ENCODE results near the gene CD27.

Gene CD27

DNA sequence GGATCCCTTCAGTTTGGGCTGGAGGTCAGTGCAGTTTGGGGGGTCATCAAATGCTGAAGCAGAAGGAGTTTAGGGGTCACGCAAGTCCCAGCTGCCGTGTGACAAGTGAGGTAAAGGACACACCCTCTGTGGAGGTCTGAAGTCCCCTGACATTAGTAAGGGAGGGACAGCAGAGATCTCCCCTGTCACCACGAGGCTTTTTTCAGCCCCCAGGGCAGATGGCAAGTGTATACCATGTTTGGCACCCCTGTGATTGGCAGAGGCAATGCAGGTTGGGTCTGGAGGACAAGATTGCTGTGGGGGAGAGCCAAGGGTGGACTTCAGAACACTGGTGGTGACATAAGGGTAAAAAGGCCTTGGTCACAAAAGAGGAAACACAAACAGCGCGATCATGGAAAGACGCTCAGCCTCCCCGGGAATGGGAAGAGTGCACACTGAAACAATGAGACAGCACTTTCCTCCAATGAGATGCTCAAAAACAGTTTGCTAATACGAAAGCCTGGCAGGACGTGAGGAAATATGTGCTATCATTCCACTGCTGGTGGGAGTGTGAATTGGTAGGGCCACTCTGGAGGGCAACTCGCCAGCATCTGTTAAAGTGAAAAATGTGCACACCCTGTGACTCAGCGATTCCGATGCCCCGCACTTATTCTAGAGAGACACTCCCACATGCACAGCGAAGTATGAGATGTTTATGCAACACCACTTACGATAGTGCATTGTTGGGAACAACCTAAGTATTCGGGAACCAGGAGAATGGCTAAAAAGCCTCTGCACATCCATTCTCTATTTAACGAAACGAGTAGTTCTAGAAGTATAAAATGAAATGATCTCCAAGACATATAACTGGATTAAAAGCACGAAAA, 14.4 kb upstream of the CD27 start:
- peak overlapping the region in 20 of 21 experiments; percentile 20 to 88 (median 73) for H3K27ac ChIP-seq

DNA sequence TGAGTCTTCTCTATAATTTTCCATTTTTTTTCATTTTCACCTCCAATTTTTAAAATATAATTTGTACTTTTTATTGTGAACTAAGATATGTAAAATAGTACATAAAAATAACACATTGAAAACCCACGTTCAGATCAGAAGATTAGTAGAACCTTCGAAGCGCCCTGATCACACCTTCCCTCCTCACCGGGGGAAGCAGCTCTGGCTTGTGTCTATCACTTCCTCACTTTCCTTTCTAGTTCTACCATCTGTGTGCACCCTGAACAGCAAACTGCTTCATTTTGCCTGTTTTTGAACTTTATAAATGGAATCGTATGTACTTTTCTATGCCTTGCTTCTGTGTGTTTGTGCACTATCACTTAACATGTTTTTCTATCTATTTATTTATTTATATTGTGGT, 11.8 kb upstream of the CD27 start:
- Histone ChIP-seq H3K27ac (peak overlapping the region in 1 of 21 experiments; percentile 60), H3K4me3 (no peak overlapping the region)

More for the DNA sequence above, 14.4 kb upstream of the CD27 start:
- peak overlapping the region in 1 of 7 experiments; percentile 14 for H3K4me3 ChIP-seq

DNA sequence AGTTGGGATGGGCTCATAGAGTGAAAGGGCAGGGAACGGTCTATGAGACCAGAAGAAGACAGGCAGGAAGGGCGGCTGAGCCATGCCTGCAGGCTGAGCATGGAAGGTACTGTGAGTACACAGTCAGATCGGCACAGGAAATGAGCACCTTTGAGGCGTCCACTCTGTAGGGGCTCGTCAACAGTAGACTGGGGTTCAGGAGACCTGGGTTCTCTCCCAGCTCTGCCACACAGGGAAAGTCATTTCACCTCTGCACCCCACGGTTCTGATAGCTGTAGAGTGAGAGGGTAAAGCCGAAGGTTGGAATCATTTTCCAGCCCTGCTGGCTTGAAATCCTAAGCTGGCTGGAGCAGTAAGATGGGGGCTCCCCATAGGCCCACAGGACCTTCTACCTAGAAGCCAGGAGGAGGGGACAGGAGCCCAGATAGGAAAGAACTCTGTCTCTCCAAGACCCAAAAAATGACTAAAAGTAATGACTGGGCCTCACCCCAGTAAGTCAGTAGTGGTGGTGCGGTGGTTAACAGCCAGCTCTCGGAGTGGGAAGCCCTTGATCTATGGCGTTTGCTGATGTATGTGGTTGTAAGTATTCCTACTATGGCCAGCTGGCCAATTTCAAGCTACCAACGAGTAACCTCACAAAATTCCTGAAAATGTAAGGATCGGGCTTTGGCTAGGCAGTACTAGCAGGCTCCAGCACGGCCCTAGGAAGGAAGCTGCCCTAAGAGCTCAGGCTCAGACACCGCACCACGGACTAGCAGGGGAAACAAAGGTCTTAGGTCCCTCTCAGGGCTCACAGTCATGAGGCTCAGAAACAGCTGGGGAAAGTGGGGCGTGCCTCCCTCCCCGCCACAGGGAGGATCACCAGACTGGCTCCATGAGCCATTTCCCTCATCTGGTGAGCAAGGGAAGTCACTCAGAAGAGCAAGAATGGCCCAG, 10.3 kb upstream of the CD27 start:
- Histone ChIP-seq H3K27ac (peak overlapping the region in 3 of 21 experiments; percentile 11 to 60 (median 54)), H3K4me3 (no peak overlapping the region)

DNA sequence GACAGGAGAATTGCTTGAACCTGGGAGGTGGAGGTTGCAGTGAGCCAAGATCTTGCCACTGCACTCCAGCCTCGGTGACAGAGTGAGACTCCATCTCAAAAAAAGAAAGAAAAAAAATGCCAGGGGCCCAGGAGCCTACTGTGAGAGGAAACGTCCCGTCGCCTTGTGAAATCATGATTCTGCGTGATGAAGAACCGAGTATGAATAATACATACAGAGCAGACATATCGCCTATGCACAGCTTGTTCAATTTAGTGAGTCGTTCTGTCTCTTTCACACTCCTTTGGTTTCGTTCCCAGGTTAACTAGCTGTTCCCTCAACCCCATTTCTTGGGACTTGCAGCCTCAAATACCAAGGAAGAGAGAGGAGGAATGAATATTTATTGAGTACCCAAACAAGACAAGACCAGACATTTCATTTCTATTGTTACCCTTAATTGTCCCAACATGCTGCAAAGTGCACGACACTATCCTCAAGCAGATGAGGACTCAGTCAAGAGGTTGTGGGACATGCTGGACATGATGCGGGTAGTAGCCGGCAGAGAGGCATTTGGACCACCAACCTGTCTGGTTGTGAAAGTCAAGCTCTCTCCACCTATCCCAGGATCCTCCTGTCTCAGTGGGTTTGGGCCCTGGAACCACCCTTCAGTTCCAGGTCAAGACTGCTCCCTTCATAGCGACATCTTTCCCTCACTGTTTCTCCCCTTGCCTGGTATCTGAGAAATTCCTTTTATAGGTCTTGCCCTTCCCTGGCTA, 8.6 kb upstream of the CD27 start:
- Histone ChIP-seq H3K27ac (no peak overlapping the region), H3K4me3 (no peak overlapping the region)

DNA sequence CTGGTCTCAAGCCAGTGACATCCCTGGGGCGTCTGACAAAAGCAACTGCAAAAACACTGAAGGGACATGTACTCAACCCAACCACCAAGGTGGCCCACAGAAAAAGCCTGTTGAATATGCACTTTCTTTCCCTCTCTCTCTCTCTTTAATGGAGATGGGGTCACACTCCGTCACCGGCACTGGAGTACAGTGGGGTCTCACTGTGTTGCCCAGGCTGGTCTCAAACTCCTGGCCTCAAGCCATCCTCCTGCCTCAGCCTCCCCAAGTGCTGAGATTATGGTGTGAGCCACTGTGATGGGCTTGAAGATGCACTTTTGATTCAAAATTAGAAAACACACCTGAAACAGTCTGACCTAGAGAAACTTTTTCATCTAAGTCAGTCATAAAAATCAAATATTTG, 7.2 kb upstream of the CD27 start:
- H3K4me3 ChIP-seq: no peak overlapping the region
- no peak overlapping the region for H3K27ac ChIP-seq

DNA sequence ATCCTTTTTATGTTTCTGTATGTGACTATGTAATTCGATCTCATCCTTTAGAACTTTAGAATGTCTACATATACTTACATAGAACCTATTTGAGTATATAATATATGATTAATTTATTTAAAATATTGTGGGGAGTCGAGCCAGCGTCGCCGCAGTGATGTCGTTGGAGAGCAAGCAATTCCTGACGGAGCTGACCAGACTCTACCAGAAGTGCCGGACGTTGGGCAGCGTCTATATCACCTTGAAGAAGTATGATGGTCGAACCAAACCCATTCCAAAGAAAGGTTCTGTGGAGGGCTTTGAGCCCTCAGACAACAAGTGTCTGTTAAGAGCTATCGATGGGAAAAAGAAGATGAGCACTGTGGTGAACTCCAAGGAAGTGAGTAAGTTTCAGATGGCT, 6.4 kb upstream of the CD27 start:
- H3K27ac ChIP-seq: no peak overlapping the region
- no peak overlapping the region for H3K4me3 ChIP-seq

DNA sequence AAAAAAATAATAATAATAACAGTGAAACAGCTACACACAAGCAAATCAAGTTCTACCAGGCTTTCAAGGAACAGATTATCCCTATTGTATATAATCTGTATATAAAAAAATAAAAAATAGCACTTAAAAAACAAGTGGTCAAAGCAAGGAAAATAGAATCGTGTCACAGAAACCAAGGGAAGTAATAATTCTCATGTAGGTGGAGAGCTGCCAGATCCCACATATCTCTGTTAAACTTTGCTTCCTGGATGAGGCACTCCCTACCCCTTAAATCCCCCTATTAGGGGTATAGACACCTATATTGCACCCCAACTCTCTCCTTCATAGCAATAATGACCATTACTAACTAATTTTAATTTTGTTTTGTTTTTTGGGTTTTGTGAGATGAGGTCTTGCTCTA, 4.4 kb upstream of the CD27 start:
- no peak overlapping the region for H3K4me3 ChIP-seq
- H3K27ac ChIP-seq: no peak overlapping the region

DNA sequence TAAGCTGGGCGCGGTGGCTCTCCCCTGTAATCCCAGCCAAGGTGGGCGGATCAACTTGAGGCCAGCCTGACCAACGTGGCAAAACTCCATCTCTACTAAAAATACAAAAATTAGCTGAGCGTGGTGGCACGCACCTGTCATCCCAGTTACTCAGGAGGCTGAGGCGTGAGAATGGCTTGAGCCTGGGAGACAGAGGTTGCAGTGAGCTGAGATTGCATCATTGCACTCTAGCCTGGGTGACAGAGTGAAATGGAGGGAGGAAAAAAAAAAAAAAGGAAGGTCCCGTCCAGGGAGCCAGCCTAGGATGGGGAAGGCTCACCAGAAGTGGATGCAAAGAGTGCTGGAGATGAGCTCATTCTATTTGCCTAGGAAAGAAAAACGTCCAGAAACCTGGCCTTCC, 1.9 kb upstream of the CD27 start:
- no peak overlapping the region for H3K4me3 ChIP-seq
- H3K27ac ChIP-seq: peak overlapping the region in 4 of 21 experiments; percentile 81 to 97 (median 88)

DNA sequence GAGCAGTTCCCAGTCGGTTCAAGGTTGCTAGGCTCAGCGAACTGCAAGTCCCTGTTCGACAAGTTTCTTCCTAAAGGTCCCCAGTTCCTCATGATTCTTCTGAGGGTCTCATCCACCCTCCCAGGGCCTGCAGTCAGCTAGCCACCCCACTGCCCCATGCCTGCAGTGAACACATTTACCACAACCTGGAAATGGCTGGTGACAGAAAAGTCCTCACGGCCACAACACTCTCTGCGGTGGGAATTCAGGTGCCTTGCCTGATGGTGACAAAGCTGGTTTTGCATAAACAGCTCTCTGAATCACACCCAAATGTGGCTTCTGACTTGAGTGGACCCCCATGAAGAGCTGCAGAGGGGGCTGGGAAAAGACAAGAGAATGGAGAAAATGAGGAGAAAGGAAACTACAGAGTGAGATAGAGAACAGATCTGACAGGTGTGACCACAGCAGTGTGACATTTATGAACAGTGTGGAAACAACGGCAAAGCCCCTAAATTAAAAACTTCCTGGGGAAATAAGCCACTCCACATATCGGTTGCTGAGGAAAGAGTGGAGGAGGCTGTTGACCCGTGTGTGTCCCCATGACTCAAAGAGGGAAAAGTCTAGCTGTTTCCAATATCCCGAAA, 1.3 kb upstream of the CD27 start:
- H3K4me3 ChIP-seq: no peak overlapping the region
- peak overlapping the region in 7 of 21 experiments; percentile 6 to 97 (median 83) for H3K27ac ChIP-seq

DNA sequence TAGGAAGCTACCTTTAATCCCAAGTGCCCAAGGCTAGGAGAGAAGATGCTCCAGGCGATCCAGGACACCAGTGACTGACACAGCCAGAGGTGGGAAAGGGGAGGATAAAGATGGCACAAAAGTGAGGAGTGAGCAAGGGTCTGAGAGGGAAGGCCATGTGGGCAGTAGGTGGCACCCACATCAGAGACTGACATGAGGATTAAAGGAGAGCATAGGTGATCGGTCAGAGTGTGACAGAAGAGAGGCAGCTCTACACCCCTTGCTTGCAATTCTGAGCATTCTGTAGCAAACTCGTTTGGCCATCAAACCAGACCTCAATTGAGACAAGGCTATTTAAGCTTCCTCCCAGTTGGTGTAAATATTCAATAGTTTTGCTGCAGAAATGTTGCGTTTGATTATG, 724 bp upstream of the CD27 start:
- peak overlapping the region in 8 of 21 experiments; percentile 6 to 97 (median 86) for H3K27ac ChIP-seq
- H3K4me3 ChIP-seq: no peak overlapping the region

DNA sequence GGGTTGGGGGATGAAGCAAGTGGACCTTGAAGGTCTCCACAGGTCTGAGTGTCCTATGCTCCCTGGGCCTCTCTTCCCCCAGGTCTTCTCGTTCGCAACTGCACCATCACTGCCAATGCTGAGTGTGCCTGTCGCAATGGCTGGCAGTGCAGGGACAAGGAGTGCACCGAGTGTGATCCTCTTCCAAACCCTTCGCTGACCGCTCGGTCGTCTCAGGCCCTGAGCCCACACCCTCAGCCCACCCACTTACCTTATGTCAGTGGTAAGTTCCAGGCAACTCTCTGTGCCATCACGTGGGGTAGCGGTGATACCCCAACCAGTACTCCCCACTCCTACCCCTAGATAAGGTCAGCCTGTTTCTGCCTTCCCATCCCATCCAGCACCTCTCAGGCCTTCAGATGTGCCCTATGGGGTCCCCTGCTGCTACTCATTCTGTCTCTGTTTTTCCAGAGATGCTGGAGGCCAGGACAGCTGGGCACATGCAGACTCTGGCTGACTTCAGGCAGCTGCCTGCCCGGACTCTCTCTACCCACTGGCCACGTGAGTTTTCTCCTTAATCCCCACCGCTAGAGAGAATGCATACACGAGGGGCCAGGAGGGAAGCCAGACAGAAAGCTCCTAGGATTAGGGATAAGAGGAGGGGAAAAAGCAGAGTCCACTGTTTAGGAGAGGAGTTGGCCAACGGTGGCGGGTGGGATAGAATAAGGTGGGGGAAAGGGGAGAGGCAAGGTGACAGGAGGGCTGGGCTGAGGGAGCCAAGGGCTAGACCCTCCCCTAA, 5.5 kb downstream of the CD27 start:
- H3K4me3 ChIP-seq: peak overlapping the region in 5 of 7 experiments; percentile 45 to 86 (median 60)
- peak overlapping the region in 20 of 21 experiments; percentile 83 to 100 (median 98) for H3K27ac ChIP-seq

DNA sequence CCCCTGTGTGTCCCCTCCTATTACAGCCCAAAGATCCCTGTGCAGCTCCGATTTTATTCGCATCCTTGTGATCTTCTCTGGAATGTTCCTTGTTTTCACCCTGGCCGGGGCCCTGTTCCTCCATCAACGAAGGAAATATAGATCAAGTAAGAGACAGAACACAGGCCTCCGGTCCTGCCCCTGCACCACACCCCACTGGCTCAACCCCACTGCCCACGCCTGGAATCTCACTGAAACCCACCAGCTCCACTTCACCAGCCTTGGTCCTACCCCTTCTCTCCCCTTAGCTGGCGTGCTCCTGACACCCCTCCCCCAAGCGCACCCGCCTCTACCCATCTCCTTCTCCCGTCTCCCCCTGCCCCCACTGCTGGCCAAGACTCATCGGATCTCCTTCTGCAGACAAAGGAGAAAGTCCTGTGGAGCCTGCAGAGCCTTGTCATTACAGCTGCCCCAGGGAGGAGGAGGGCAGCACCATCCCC, 6.2 kb downstream of the CD27 start:
- Histone ChIP-seq H3K27ac (peak overlapping the region; percentile 3 to 100 (median 98)), H3K4me3 (peak overlapping the region; percentile 45 to 86 (median 60))

DNA sequence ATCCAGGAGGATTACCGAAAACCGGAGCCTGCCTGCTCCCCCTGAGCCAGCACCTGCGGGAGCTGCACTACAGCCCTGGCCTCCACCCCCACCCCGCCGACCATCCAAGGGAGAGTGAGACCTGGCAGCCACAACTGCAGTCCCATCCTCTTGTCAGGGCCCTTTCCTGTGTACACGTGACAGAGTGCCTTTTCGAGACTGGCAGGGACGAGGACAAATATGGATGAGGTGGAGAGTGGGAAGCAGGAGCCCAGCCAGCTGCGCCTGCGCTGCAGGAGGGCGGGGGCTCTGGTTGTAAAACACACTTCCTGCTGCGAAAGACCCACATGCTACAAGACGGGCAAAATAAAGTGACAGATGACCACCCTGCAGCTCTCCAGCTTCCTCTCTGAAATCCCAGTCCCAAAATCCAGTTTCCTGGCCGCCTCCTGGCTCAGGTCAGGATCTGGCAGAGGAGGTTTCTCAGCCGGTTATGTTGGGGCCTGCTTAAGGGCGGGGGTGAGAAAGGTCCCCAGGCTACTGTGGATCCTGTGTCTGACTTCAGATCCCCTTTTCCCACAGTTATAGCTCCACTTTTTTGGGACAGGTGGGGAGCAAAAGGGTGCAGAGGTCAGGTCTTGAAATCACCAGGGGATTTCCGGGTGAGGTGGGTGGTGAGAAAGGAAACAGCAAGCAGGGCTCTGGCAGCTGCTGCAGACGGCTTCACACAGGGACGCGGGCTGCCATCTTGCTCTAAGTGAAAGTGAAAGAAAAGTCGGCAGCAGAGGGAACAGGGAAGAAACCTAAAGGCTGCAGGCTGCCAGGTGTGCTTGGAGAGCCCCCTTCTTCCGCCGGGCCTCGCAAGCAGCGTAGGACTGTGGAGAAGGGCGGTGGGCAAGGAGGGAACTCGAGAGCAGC, 6.8 kb downstream of the CD27 start, which contains the start of gene TAPBPL:
TAPBPL (plus strand) TSS at position 695 of the 897 bp plus-strand sequence. CDS start 207 bp downstream, outside the sequence.
- Histone ChIP-seq H3K27ac (peak within 1 kb of the TSS; percentile 83 to 100 (median 98)), H3K4me3 (peak within 1 kb of the TSS; percentile 45 to 86 (median 60))

DNA sequence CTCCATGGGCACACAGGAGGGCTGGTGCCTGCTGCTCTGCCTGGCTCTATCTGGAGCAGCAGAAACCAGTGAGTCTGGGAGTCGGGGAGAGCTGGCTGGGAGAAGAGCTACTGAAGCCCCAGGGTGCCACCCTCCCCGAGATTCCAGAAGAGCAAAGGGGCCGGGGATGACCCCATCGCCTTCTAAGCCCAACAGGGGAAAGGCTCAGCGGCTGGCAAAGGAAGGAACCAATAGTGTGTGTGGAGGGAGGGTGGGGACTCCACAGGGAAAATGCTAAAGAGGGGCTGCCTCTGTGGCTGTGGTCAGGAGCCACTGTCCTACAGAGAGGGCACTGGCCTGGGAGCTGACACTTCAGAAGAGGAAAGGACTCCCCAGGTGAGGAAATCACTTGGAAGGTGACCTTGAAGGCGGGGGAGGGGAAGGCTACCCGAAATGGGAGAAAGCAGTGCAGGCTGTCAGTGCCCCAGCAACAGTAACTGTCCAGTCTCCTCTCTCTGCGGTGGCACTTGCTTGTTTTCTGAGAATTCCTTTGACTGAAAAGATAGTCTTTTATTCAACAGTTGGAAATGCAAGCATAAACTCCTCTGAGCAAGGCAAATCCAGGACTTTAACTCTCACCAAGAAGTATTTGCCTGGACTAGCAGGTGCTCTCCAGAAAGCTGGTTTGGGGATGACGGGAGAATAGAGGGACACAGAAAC, 7.6 kb downstream of the CD27 start:
- Histone ChIP-seq H3K4me3 (peak overlapping the region; percentile 45 to 86 (median 60)), H3K27ac (peak overlapping the region; percentile 83 to 100 (median 98))

DNA sequence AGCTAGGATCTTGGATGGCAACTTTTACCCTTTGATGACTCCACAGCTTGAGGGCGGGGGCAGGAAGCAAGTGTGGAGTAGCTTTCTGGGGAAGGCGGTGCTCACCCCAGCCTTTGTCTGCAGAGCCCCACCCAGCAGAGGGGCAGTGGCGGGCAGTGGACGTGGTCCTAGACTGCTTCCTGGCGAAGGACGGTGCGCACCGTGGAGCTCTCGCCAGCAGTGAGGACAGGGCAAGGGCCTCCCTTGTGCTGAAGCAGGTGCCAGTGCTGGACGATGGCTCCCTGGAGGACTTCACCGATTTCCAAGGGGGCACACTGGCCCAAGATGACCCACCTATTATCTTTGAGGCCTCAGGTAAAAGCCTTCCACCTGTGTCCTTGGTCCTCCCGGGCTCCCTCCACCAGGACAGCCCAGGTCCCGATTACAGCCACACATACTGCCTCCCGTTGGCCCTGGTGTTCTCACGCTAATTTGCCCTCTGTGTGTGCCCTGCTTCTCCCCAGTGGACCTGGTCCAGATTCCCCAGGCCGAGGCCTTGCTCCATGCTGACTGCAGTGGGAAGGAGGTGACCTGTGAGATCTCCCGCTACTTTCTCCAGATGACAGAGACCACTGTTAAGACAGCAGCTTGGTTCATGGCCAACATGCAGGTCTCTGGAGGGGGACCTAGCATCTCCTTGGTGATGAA, 8.3 kb downstream of the CD27 start:
- Histone ChIP-seq H3K27ac (peak overlapping the region; percentile 32 to 100 (median 98)), H3K4me3 (peak overlapping the region; percentile 45 to 86 (median 60))

Data from skin epidermis (tissue), 12 donors.